KG1 (cell line): ENCODE measurements around the gene JOSD2.

Experiments used
- DNase-seq: peaks from one replicate; lab custom pipeline; 2025; lab: John Stamatoyannopoulos, UW

The JOSD2 gene

DNA sequence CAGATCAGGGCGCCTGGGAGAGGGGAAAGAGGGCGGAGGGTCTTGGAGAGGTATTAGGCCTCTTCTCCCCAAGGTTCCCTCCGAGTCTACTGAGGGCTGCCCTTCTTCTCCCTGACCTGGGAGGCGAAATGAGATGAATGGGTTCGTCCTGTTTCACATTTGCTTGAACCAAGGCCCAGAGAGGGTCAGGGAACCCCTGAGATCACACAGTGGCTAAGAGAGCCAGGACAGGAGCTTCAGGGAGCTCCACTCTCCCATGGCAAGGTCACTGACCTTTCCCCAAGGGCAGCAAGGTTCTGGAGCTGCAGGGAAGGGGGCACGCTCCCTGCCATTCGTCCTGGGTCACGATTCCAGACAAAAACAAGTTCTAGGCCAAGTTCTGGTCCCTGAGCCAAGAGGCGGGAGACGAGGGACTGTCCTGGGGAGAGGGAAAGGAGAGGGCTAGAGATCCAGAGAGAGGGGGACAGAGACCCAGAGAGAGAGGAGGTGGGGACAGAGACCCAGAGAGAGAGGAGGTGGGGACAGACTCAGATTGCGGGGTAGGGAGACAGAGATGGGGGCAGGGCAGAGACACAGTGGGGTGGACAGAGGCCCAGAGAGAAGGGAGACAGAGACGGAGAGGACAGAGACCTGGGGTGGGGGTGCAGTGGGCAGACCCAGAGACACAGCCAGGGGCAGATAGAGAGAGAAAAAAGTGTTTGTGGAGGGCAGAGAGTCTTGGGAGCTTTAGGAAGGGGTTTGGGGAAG is 2.2 kb upstream of the JOSD2 start:
- no peak for DNase-seq

DNA sequence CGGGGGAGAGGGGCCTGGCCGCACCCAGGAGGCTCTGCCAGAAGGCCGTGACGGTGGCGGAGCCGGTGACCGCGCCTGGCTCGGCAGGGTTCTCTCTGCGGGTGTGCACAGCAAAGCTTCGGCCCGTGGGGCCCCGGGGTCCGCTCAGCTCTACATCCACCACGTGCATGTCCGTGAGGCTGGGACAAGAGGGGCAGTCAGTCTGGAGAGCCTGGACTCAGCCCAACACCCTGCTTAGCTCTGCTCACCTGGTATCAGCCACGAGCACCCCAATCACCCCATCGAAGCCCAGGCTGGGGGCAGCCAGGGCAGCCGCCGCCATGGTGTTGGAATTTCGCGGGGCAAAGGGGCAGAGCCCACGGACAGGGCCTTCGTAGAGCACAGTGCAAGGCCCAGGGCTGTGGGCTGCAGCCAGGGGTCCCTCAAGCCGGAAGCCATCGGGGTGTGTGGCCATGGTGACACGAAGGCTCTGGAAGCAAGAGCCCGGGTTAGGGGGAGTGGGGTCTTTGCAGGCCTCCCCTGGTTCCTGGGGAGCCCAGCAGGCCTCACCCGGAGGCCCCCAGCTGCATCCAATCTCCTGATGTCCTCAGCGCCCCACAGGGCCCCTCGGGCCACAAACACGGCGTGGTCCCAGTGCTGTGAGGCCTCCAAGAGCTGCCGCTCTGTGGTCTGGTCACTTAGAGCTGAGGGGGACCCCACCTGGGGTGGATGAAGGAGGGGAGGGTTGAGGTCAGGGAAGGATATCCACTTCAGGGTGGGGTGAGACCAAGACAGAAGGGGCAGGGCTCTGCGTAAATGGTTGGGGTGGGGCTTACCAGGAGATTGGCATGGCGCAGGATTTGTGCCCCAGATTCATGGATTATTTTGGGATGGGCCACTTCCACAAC is 1.4 kb upstream of the JOSD2 start:
- no peak for DNase-seq

DNA sequence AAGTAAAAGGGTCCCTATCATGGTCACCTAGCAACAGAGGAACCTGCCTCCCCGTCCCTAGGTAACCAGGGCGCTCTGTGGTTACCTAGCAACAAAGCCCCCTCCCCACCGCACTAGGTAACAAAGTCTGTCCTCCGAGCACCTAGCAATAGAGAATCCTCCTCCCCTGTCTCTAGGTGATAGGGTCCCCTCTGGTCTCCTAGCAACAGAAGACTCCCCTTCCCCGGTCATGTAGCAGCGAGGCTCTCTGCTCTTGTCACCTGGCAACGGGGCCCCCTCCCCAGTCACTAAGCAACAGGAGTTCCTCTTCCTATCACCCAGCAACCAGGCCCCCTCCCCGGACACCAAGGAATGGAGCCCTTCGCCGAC is 307 bp downstream of the JOSD2 start:
- no peak for DNase-seq

DNA sequence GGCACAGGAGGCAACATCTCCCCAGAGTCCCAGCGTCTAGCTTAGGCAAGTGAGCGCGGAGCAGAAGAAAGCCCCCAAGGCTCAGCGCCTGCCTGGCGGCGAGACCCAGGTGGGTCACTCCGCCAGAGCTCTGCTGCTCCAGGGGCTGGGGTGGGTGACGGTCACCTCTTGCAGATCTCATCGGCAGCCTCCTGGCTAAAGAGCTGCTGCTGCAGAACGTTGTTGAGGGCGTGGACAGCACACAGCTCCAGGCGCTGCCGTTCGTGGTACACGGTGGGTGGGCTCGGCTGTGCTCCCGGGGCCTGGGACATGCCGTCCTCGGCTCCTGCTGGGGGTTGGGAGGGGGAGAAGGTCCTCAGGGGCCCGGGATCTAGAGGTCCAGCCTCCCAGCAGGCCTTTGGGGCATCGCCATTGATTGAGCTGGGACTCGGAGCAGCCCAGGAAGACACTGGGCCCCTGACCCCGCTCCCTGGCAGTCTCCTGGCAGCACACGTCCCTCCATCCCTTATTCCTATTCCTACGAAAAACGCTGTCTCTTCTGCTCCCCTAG is 795 bp downstream of the JOSD2 start:
- no peak for DNase-seq

DNA sequence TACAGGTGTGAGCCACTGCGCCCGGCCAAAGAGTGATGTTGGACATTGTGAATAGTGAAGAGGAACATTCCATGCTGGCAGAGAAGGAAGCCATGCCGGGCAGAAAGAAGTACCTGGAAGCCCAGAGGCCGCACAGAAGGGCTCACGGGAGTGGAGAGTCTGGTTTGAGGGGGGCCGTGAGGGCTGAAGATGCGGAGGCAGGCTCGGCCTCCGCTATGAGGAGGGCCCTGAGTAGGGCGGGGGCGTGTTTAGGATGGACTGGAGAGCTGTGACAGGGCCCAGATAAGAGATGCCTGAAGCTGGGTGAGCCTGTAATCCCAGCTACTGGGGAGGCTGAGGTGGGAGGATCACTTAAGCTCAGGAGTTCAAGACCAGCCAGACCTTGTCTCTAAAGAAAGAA is 1.6 kb downstream of the JOSD2 start:
- no peak for DNase-seq

DNA sequence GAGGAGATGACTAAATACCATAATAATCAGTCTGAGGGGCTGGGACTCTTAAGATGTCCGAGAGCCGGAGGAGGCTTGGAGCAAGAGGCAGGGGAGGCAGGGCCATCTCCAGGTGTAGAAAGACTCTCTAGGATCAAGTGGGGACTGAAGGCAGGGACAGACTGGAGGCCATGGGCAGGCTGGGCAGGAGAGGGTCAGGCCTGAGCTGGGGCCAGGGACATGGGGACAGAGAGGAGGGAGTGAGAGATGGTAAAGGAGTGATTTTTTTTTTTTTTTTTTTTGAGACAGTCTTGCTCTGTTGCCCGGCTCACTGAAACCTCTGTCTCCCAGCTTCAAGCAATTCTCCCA is 2.2 kb downstream of the JOSD2 start:
- no peak for DNase-seq

DNA sequence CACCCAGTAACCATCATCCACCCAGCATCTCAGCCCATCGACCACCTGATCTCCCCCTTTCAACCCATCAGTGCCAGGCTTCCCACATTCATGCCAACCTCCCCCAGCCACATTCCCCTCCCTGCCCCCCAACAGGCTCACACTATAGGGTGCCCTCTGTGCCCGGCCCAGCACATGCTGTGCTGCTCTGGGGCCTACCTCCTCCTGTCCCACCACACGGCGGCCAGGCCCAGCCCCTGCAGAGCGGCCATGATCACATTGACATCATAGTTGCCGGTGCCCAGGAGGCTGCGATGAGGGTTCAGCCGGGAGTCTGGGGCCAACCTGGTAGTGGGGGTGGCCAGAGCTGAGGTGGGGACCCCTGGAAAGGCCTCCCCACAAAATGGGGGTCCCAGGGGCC is 3.6 kb downstream of the JOSD2 start:
- no peak for DNase-seq

DNA sequence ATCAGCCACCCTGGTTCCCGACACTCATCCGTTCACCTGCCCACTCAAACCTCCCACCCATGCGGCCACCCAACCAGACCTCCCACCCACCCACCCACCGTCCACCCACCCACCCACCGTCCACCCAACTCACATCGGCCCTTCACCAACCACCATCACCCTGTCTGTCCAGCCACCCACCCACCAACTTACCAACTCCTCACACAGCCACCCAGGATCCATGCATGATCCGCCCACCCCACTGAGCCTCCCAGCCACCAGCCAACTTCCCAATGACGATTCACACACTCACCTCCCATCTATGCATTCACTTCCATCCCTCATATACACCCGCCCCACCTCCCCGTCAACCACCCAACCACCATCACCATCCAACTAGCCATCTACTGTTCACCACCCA is 4.3 kb downstream of the JOSD2 start:
- DNase-seq = no peak

DNA sequence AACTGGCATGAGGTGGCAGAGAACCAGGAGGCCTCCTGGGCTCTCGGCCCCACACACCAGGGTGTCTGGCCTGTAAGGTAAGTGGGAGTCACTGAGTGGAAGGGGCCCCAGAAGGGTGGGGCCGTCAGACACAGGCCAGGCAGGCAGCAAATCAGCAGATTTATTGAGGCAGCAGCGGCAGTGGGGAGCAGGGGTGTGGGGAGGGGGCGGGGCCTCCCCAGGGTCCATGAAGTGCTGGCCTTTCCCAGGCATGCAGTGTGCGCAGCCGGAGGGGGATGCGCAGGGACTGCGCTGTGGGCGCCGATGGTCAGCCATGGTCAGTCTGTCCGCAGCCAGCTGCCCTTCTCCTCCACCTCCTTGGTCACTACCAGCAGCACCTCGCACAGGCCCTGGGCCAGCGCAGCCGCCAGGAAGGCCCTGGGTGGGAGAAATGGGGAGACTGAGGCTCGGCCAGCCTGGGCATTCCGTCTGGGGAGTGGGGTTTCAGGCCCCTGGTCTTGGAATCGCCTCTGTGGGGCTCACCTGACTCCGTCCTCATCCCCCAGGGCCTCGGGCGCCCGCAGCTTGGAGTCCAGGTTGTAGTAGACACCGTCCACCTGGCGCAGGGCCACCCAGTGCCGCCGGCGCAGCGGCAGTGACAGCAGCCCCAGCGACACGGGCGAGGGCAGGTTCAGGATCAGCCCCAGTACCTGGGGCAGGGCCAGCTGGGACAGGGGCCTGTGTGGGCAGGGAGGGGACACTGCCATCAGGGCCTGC is 5.0 kb downstream of the JOSD2 start:
- DNase-seq = no peak

DNA sequence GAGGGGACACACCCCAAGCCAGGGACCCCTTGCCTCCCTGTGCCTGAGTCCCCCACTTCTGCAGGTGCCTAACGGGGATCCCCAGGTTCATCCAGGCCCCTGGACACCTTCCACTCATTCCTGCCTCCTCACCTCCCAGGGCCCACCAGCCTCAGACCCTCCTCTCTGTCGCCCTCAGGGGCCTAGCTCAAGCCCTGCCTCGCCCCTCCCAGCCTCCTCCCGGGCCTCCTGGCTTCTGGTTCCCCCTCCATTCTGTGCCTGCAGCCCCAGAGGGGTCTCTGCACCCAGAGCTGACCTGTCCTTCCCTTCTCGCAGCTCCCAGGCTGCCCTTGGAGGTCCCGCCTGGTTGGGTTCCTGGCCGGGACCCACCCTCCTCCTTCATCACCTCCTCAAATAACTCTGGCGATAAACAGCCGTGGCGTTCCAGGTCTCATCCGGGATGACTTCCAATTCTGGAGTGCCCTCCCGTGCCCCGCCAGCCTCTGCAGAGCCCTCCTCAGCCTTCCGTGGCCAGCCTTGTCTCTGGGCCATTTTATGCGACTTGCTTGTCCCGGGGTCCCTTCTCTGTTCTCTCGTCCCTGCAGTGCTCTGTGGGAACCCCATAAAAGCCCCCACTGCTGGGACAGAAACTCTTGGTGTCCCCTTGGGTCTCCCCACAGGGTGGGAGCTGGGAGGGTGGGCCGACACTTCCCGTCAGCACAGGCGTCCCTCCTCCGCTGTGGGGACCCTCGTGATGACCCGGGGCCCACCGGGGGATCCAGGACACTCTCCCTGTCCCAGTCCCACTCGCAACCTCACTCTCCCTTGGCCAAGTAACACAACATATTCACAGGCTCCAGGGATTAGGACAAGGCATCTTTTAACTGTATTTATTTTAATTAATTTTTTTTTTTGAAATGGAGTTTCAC is 9.2 kb downstream of the JOSD2 start:
- no peak for DNase-seq

DNA sequence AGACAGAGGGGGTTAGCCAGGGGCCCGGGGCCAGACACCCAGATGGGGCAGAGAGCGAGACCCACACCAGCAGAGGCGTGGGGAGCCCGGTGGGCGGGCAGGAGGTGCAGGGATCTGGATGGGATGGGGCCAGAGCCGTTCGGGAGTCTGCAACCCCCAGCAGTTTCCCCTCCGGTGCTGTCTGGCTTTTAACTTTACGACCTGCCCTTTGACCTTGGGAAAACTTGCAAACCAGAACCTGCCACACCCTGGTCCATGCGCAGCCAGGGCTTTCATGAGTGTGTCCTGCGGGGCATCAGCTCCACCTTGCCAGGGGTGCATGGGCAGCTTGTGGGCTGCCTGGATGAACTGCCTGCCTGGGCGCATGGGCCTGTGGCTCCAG is 9.8 kb downstream of the JOSD2 start:
- no peak for DNase-seq

DNA sequence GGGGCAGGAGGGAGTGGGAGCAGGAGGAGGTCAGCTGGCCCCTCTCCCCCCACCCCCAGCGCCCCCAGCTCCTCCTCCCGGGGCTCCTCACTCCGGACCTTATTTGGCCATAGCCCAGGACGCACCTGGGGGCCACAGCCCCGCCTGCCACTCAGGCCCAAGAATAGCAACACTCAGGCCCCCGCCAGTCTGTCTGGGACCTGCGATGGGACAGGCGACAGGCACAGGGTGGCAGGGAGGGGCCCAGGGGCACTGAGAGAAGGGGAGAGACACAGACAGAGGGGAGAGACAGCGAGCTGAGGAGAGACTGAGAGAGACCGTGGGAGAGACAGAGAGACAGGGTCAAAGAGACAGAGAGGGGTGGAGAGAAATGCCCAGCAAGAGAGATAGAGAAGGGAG is 10.2 kb downstream of the JOSD2 start:
- DNase-seq = no peak

DNA sequence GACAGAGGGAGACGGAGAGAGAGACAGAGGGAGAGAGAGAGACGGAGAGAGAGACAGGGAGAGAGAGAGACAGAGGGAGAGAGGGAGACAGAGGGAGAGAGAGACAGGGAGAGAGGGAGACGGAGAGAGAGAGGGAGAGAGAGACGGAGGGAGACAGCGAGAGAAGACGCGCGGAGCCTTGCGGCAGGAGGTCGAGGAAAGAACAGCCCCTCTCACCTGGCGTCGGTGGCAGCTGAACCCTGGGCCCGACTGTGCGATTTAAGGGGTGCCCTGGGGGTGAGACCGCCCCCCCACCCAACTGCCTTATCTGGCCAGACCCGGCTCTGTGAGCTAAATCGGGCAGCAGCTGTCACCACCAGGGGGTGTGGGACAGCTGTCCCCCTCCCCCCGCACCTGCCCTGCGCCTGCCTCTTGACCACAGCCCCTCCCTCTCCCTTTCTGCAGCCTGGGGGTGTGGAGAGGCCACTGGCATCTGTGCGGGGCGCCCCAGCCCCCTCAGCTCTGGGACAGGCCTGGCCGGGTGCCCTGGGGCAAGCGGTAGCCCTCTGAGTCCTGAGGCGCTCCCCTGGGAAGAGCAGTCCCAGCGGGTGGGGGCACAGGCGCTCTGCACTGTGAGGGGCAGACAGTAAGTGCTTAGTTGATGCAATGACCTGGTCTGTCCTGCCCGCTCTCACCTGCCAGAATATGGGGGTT is 10.8 kb downstream of the JOSD2 start:
- DNase-seq = no peak

DNA sequence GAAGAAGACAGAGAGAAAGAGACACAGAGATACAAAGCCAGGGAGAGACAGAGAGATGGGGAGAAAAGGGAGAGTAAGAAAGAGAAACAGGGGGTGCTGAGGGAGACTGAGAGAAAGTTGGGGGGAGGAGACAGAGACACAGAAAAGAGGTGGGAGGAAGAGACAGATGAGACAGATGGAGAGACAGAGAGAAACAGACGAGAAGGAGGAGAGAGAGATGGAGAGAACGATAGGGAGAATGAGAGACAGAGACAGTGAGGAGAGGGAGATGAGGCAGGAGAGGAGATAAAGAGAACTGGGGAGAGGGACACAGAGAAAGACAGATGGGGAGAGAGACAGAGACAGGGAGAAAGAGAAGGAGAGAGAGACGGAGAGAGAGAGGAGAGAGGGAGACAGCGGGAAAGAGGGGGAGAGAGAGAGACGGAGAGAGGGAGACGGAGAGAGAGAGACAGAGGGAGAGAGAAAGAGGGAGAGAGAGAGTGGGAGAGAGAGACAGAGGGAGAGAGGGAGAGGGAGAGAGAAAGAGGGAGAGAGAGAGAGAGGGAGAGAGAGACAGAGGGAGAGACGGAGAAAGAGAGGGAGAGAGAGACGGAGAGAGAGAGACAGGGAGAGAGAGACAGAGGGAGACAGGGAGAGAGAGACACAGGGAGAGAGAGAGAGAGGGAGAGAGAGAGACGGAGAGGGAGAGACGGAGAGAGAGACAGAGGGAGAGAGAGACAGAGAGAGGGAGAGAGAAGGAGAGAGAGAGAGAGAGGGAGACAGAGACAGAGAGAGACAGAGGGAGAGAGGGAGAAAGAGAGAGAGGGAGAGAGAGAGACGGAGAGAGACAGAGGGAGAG is 12.6 kb downstream of the JOSD2 start:
- no peak for DNase-seq

DNA sequence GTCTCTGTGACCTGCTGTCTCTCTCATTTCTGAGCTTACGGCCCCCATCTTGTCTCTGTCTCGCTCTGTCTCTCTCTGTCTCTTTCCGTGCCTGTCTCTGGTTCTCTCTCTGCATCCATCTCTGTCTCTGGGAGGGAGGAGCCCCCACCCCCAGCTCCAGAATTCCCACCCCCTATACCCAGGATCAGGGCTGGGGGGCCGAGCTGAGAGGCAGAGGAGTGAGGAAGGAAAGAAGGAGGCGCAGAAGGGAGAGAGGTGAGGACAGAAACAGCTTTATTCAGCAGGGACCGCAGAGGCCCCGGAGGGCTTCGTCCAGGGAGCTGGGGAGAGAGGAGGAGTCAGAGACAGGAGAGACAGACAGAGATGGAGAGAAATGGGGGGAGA is 14.0 kb downstream of the JOSD2 start:
- no peak for DNase-seq

DNA sequence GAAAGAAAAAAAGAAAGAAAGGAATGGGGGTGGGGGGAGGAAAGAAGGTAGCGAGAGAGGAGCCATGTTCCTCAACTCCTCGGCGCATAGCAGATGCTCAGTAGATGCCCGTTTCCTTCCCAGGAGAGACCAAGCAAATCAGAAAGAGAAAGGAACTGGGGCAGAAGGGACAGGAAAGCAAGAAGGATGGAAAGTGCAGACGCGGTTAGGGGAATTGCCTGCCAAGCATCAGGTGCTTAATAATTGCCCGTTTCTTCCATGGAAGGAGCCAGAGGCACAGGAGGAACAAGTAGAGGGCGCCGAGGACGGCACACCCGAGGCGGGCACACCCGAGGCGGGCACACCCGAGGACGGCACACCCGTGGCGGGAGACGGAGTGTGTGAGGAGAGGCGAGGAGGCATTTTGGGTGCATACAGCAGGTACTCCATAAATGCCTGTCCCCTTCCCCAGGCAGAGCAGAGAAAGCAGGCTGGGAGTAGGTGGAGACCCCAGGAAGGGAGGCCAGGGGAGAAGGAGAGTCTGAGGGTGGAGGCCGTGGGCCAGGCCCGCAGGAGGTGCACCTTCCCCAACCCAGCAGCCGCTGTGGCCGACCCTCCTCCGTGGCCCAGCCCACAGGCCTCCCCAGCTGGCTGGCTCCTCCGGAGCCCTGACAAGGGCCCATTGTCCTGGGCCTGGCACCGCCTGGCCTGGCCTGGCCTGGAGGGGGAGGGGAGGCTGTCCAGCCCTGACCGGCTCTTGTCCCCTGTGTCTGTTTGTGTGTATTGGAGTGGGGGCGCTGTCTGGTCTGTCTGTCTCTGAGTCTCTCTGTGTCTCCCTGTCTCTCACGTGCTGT is 14.6 kb downstream of the JOSD2 start:
- DNase-seq = no peak

DNA sequence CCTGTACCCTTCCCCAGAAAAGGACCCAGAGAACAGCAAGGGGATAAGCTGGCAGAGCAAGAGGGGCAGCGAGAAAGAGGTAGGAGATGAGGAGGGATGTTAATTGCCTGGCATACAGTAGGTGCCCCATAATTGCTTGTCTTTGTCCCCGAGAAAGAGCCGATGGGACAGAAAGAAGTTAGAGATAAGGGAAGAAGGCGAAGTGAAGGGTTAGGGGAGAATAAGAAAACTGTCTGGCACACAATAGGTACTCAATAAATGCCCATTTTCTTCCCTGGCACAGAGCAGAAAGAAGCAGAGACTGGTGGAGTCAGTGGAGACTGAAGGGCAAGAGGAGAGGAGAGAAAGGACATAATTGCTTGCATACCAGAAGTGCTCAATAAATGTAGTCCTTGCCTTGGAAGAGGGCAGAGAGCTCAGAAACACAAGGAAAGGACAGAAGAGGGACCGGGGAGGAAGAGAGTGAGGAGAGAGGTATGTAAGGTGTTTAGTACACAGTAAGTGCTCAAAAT is 15.9 kb downstream of the JOSD2 start:
- no peak for DNase-seq

DNA sequence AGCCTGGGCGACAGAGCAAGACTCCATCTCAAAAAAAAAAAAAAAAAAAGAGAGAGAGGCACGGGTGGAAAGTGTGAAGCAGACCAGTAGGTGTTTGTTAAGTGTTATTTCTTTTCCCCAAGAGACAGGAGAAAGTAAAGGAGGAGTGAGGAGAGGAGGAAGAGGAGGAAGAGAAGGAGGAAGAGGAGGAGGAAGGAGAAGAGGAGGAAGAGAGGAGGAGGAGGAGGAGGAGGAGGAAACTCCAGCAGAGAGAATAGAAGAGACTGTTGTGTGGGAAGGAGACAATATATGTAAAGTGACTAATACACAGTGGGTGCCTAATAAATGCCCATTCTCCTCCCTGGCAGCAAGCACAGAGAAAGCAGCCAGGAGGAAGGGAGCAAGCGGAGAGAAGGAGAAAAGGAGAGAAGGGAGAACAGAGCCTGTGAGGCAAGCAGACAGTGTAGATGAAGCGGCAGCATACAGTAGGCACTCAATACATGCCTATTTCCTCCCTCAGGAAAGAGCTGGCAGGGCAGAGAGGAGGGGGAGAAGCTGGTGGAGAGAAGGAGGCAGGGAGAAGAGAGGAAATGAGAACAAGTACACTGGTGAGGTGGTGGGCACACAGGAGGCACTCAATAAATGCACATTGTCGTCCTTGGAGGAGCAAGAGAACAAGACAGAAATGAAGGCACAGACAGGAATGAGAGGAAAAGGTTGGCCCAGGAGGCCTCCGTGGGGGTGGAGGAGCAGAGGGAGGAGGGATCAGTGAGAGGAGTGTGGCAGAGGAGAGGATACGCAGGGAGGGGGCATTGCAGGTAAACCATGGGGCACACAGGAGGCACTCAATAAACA is 16.6 kb downstream of the JOSD2 start:
- no peak for DNase-seq
